Neural cell (in vitro differentiated cells): ENCODE measurements around the gene PRKCG. TPM values are rescaled to one million over a fixed set of nuclear protein-coding genes. Genes with fewer than 3 reads are reported as not detected.

Experiments used
- H2AFZ ChIP-seq: fragments of 200-600, 300-800 bp; sonication (generic), shearing (Covaris generic); 2 replicates; pipeline ENCODE4 v1.6.0; 2014; ENCODE audit warnings: low read depth, mild to moderate bottlenecking, antibody characterized with exemption, low read length, moderate library complexity
- H3F3A ChIP-seq: fragments of 200-600 bp; shearing (Covaris generic); 2 replicates; pipeline ENCODE4 v1.6.1; 2016; ENCODE audit warnings: mild to moderate bottlenecking, moderate library complexity, mixed read lengths, antibody characterized with exemption, low read length; ENCODE audit not compliant: insufficient read depth, poor library complexity, severe bottlenecking
- H3K27ac ChIP-seq: fragments of 200-600, 300-800 bp; sonication (generic), shearing (Covaris generic); 2 replicates; pipeline ENCODE4 v1.5.1; 2014; ENCODE audit warnings: mild to moderate bottlenecking, low read length, moderate library complexity
- H3K27me3 ChIP-seq: fragments of 300-800, 200-600 bp; sonication (generic), shearing (Covaris generic); 2 replicates; pipeline ENCODE4 v1.6.0; 2014; ENCODE audit warnings: mild to moderate bottlenecking, low read depth, low read length, moderate library complexity; ENCODE audit not compliant: insufficient read depth
- H3K36me3 ChIP-seq: fragments of 300-800, 200-600 bp; sonication (generic), shearing (Covaris generic); 2 replicates; pipeline ENCODE4 v1.5.1; 2014; ENCODE audit warnings: mild to moderate bottlenecking, antibody characterized with exemption, low read length, moderate library complexity; ENCODE audit not compliant: insufficient read depth
- H3K4me2 ChIP-seq: fragments of 300-800, 200-600 bp; sonication (generic), shearing (Covaris generic); 2 replicates; pipeline ENCODE4 v1.6.0; 2014; ENCODE audit warnings: mild to moderate bottlenecking, low read length
- H3K4me3 ChIP-seq: fragments of 300-800, 200-600 bp; sonication (generic), shearing (Covaris generic); 2 replicates; pipeline ENCODE4 v1.5.1; 2014; ENCODE audit warnings: mild to moderate bottlenecking, low read length, moderate library complexity
- H3K79me2 ChIP-seq: fragments of 200-600 bp; shearing (Covaris generic); replicated peaks from 2 replicates; pipeline ENCODE4 v1.6.0; 2014; ENCODE audit warnings: mild to moderate bottlenecking, low read length, moderate library complexity; ENCODE audit not compliant: insufficient read depth
- H3K9ac ChIP-seq: fragments of 300-800, 200-600 bp; sonication (generic), shearing (Covaris generic); 2 replicates; pipeline ENCODE4 v1.6.1; 2016; ENCODE audit warnings: mild to moderate bottlenecking, low read length, mixed read lengths
- H3K9me2 ChIP-seq: fragments of 200-600 bp; shearing (Covaris generic); 2 replicates; pipeline ENCODE4 v1.6.1; 2016; ENCODE audit warnings: mild to moderate bottlenecking, low read length, mixed read lengths; ENCODE audit not compliant: insufficient read depth
- H3K9me3 ChIP-seq: fragments of 200-600, 300-800 bp; sonication (generic), shearing (Covaris generic); 2 replicates; pipeline ENCODE4 v1.6.1; 2016; ENCODE audit warnings: mild to moderate bottlenecking, mixed run types, low read length, moderate library complexity, mixed read lengths
- H4K20me1 ChIP-seq: fragments of 200-600 bp; shearing (Covaris generic); 2 replicates; pipeline ENCODE4 v1.6.1; 2016; ENCODE audit warnings: mild to moderate bottlenecking, mixed run types; ENCODE audit not compliant: insufficient read depth
- EP300 ChIP-seq: fragments of 450-650 bp; conservative IDR thresholded peaks from 2 replicates; pipeline ENCODE4 v1.6.1; 2014; ENCODE audit warnings: antibody characterized with exemption, mild to moderate bottlenecking, moderate library complexity; ENCODE audit not compliant: poor library complexity, severe bottlenecking
- EZH2 ChIP-seq: fragments of 200-600, 300-800 bp; shearing (Covaris generic), sonication (generic); IDR thresholded peaks from 2 replicates; pipeline ENCODE4 v1.6.1; 2014; ENCODE audit warnings: antibody characterized with exemption, low read length, borderline replicate concordance, mild to moderate bottlenecking; ENCODE audit not compliant: insufficient read depth, poor library complexity, severe bottlenecking
- MXI1 ChIP-seq: fragments of 450-650 bp; conservative IDR thresholded peaks from 2 replicates; pipeline ENCODE4 v1.6.1; 2014; ENCODE audit warnings: antibody characterized with exemption, mild to moderate bottlenecking; ENCODE audit not compliant: poor library complexity, severe bottlenecking
- POLR2AphosphoS5 ChIP-seq: IDR thresholded peaks from 2 replicates; pipeline ENCODE4 v1.6.1; 2012
- RAD21 ChIP-seq: fragments of 450-650 bp; conservative IDR thresholded peaks from 2 replicates; pipeline ENCODE4 v1.6.1; 2014; ENCODE audit warnings: antibody characterized with exemption, mild to moderate bottlenecking, moderate library complexity
- SMC3 ChIP-seq: fragments of 450-650 bp; conservative IDR thresholded peaks from 2 replicates; pipeline ENCODE4 v1.6.1; 2014; ENCODE audit warnings: antibody characterized with exemption, mild to moderate bottlenecking, moderate library complexity; ENCODE audit not compliant: poor library complexity
- TAF1 ChIP-seq: IDR thresholded peaks from 2 replicates; pipeline ENCODE4 v1.6.1; 2012; ENCODE audit warnings: low read depth
- polyA plus RNA-seq: library from polyadenylated mRNA; depleted of rRNA; stranded (reverse); fragments of >200 nt; gene quantifications from 2 replicates; pipeline ENCODE4 v1.2.3, GENCODE V29; 2014
- TF ChIP-seq, protein P1 (sequence below): fragments of 450-650 bp; IDR thresholded peaks from 2 replicates; pipeline ENCODE4 v1.5.1; 2014; ENCODE audit warnings: antibody characterized with exemption, mild to moderate bottlenecking, moderate library complexity; ENCODE audit not compliant: poor library complexity, severe bottlenecking
- TF ChIP-seq, protein P2 (sequence below): IDR thresholded peaks from 2 replicates; pipeline ENCODE4 v1.6.1; 2012; ENCODE audit warnings: borderline replicate concordance

Gene PRKCG
- polyA plus RNA-seq, 1 donor from 2014 or later = 0.99 TPM

DNA sequence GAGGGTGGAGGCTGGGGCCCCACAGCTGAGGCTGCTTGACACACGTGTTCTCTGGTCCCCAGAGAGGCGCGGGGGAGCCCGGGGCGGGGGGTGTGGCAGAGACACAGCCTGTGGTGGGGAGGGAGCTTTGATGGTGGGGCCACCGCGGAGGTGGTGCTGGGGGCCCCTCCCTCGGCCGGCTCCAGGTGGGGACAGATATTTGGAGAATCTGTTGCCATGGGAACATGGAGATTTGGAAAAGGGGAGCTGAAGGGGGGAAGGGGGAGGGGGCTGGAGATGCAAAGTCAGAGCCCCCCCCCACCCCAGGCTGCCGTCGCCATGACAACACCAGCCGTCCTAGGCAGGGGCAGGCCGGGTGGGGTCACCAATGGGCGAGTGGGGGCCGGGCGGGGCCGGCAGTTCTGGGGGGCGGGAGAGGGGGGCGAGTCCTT lies 1.2 kb downstream of the PRKCG start:
- H3K9me3 ChIP-seq = no peaks in the 10 kb centered on the region

GRCh38 chr19:53883741-53884140 lies 1.7 kb downstream of the PRKCG start:
- Histone ChIP-seq H3K79me2 (no peaks in the 10 kb centered on the region), H3K36me3 (no peaks in the 10 kb centered on the region), H4K20me1 (no peaks in the 10 kb centered on the region), H3K27ac (no peak overlapping the region), H3K4me2 (peak overlapping the region; percentile 5), H3K9me2 (no peaks in the 10 kb centered on the region), H3K9me3 (no peaks in the 10 kb centered on the region), H2AFZ (no peak overlapping the region), H3K9ac (peak overlapping the region; percentile 66), H3K4me3 (peak overlapping the region; percentile 70), H3F3A (no peaks in the 10 kb centered on the region), H3K27me3 (no peaks in the 10 kb centered on the region)
- no peak for TF ChIP-seq POLR2AphosphoS5
- TF ChIP-seq EZH2 = no peak
- no peak for TF ChIP-seq RAD21
- TF ChIP-seq, protein P1, sequence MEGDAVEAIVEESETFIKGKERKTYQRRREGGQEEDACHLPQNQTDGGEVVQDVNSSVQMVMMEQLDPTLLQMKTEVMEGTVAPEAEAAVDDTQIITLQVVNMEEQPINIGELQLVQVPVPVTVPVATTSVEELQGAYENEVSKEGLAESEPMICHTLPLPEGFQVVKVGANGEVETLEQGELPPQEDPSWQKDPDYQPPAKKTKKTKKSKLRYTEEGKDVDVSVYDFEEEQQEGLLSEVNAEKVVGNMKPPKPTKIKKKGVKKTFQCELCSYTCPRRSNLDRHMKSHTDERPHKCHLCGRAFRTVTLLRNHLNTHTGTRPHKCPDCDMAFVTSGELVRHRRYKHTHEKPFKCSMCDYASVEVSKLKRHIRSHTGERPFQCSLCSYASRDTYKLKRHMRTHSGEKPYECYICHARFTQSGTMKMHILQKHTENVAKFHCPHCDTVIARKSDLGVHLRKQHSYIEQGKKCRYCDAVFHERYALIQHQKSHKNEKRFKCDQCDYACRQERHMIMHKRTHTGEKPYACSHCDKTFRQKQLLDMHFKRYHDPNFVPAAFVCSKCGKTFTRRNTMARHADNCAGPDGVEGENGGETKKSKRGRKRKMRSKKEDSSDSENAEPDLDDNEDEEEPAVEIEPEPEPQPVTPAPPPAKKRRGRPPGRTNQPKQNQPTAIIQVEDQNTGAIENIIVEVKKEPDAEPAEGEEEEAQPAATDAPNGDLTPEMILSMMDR = no peak
- TF ChIP-seq EP300 = no peak
- TF ChIP-seq MXI1 = no peak
- TF ChIP-seq TAF1 = no peak
- TF ChIP-seq SMC3 = no peak

More for the DNA sequence above, 1.2 kb downstream of the PRKCG start:
- H3F3A ChIP-seq = no peaks in the 10 kb centered on the region
- TF ChIP-seq EP300 = no peak
- TF ChIP-seq, protein P1 = no peak
- no peaks in the 10 kb centered on the region for H4K20me1 ChIP-seq
- no peaks in the 10 kb centered on the region for H3K9me2 ChIP-seq
- H3K79me2 ChIP-seq = no peaks in the 10 kb centered on the region
- no peak overlapping the region for H3K27ac ChIP-seq
- H3K36me3 ChIP-seq = no peaks in the 10 kb centered on the region
- peak overlapping the region; percentile 70 for H3K4me3 ChIP-seq
- no peak overlapping the region for H2AFZ ChIP-seq
- no peaks in the 10 kb centered on the region for H3K27me3 ChIP-seq
- H3K4me2 ChIP-seq = no peak overlapping the region
- H3K9ac ChIP-seq = peak overlapping the region; percentile 66

GRCh38 chr19:53884256-53884655 lies 2.3 kb downstream of the PRKCG start:
- TF ChIP-seq MXI1 (no peak), POLR2AphosphoS5 (no peak), SMC3 (no peak), EZH2 (no peak), TAF1 (no peak), EP300 (no peak), RAD21 (no peak)
- TF ChIP-seq, protein P2, sequence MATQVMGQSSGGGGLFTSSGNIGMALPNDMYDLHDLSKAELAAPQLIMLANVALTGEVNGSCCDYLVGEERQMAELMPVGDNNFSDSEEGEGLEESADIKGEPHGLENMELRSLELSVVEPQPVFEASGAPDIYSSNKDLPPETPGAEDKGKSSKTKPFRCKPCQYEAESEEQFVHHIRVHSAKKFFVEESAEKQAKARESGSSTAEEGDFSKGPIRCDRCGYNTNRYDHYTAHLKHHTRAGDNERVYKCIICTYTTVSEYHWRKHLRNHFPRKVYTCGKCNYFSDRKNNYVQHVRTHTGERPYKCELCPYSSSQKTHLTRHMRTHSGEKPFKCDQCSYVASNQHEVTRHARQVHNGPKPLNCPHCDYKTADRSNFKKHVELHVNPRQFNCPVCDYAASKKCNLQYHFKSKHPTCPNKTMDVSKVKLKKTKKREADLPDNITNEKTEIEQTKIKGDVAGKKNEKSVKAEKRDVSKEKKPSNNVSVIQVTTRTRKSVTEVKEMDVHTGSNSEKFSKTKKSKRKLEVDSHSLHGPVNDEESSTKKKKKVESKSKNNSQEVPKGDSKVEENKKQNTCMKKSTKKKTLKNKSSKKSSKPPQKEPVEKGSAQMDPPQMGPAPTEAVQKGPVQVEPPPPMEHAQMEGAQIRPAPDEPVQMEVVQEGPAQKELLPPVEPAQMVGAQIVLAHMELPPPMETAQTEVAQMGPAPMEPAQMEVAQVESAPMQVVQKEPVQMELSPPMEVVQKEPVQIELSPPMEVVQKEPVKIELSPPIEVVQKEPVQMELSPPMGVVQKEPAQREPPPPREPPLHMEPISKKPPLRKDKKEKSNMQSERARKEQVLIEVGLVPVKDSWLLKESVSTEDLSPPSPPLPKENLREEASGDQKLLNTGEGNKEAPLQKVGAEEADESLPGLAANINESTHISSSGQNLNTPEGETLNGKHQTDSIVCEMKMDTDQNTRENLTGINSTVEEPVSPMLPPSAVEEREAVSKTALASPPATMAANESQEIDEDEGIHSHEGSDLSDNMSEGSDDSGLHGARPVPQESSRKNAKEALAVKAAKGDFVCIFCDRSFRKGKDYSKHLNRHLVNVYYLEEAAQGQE = no peak
- TF ChIP-seq, protein P1 = no peak
- no peak overlapping the region for H3K27ac ChIP-seq
- peak overlapping the region; percentile 70 for H3K4me3 ChIP-seq
- no peaks in the 10 kb centered on the region for H4K20me1 ChIP-seq
- H3K36me3 ChIP-seq = no peaks in the 10 kb centered on the region
- no peaks in the 10 kb centered on the region for H3K27me3 ChIP-seq
- H3K9me2 ChIP-seq = no peaks in the 10 kb centered on the region
- H3K9ac ChIP-seq = peak overlapping the region; percentile 66
- no peak overlapping the region for H3K4me2 ChIP-seq
- H3F3A ChIP-seq = no peaks in the 10 kb centered on the region
- no peaks in the 10 kb centered on the region for H3K79me2 ChIP-seq
- no peak overlapping the region for H2AFZ ChIP-seq
- no peaks in the 10 kb centered on the region for H3K9me3 ChIP-seq
